Thyroid gland (tissue), 4 donors: ENCODE data around the gene RASGRF1.

Source experiments
- POLR2A ChIP-seq, 2 donors: fragments of 450-650 bp; IDR thresholded peaks; one replicate each; pipeline ENCODE4 v1.6.1; 2017; ENCODE audit warnings: antibody characterized with exemption in 2 of 2, mild to moderate bottlenecking in 2 of 2, moderate library complexity in 1 of 2
- TF ChIP-seq, protein P1 (sequence below), 6 experiments: fragments of 200-600 bp in 3 of 6; fragments of 450-650 bp in 3 of 6; sonication (generic) in 3 of 6; IDR thresholded peaks; one replicate each; pipeline ENCODE4 v1.5.1; 2016 to 2019; ENCODE audit warnings: antibody characterized with exemption in 6 of 6, mild to moderate bottlenecking in 2 of 6, inconsistent platforms in 1 of 6, moderate library complexity in 1 of 6

- TF ChIP-seq, protein P1, sequence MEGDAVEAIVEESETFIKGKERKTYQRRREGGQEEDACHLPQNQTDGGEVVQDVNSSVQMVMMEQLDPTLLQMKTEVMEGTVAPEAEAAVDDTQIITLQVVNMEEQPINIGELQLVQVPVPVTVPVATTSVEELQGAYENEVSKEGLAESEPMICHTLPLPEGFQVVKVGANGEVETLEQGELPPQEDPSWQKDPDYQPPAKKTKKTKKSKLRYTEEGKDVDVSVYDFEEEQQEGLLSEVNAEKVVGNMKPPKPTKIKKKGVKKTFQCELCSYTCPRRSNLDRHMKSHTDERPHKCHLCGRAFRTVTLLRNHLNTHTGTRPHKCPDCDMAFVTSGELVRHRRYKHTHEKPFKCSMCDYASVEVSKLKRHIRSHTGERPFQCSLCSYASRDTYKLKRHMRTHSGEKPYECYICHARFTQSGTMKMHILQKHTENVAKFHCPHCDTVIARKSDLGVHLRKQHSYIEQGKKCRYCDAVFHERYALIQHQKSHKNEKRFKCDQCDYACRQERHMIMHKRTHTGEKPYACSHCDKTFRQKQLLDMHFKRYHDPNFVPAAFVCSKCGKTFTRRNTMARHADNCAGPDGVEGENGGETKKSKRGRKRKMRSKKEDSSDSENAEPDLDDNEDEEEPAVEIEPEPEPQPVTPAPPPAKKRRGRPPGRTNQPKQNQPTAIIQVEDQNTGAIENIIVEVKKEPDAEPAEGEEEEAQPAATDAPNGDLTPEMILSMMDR (IDR thresholded peaks at IDR 0.05) = no peak
- no peak for TF ChIP-seq POLR2A (IDR thresholded peaks at IDR 0.05)
These were observed 39.6 kb downstream of the RASGRF1 start for GRCh38 chr15:79051029-79051428.
